TTC549 (cell line): ENCODE results near the gene TBX18.

Experiments
- FAIRE-seq: peaks from 2 replicates; lab custom pipeline; 2012; peaks lifted over from hg19 to GRCh38; lab: Jason Lieb, UNC

Gene TBX18

GRCh38 chr6:84772428-84773132, 8.2 kb upstream of the TBX18 start:
- no peak for FAIRE-seq

GRCh38 chr6:84771756-84772356, 7.5 kb upstream of the TBX18 start:
- no peak for FAIRE-seq

GRCh38 chr6:84771125-84771755, 6.8 kb upstream of the TBX18 start:
- FAIRE-seq = no peak

- FAIRE-seq = no peak
These were observed 6.1 kb upstream of the TBX18 start for GRCh38 chr6:84770521-84770920.

- FAIRE-seq = no peak
These were observed 4.9 kb upstream of the TBX18 start for GRCh38 chr6:84769306-84769705.

- FAIRE-seq = no peak
These were observed 4.2 kb upstream of the TBX18 start for GRCh38 chr6:84768442-84769174.

GRCh38 chr6:84767526-84768201, 3.3 kb upstream of the TBX18 start:
- FAIRE-seq = no peak

GRCh38 chr6:84766799-84767525, 2.6 kb upstream of the TBX18 start:
- no peak for FAIRE-seq

GRCh38 chr6:84766118-84766798, 1.9 kb upstream of the TBX18 start:
- no peak for FAIRE-seq

- FAIRE-seq = no peak
These were observed 489 bp downstream of the TBX18 start for GRCh38 chr6:84763886-84764331.

- no peak for FAIRE-seq
These were observed 1.2 kb downstream of the TBX18 start for GRCh38 chr6:84763003-84763885.

GRCh38 chr6:84762220-84763002, 2.0 kb downstream of the TBX18 start:
- no peak for FAIRE-seq

GRCh38 chr6:84758486-84758885, 5.9 kb downstream of the TBX18 start:
- FAIRE-seq = no peak

- no peak for FAIRE-seq
These were observed 7.5 kb downstream of the TBX18 start for GRCh38 chr6:84756877-84757276.

- no peak for FAIRE-seq
These were observed 7.9 kb downstream of the TBX18 start for GRCh38 chr6:84756466-84756865.

GRCh38 chr6:84753173-84753572, 11.2 kb downstream of the TBX18 start:
- no peak for FAIRE-seq

- FAIRE-seq = no peak
These were observed 12.1 kb downstream of the TBX18 start for GRCh38 chr6:84752118-84752850.

GRCh38 chr6:84749181-84749580, 15.2 kb downstream of the TBX18 start:
- no peak for FAIRE-seq

- no peak for FAIRE-seq
These were observed 16.0 kb downstream of the TBX18 start for GRCh38 chr6:84748376-84748775.
